PC-9 (cell line): ENCODE results near the gene MRFAP1.

Experiments
- CTCF ChIP-seq: fragments of 200-600 bp; sonication (generic); conservative IDR thresholded peaks from 2 replicates; pipeline ENCODE4 v1.6.1; 2017; ENCODE audit warnings: mixed run types, antibody characterized with exemption, mild to moderate bottlenecking, moderate library complexity
- EZH2 ChIP-seq: fragments of 200-600 bp; sonication (generic); IDR thresholded peaks from 2 replicates; pipeline ENCODE4 v1.8.0; 2017; ENCODE audit warnings: antibody characterized with exemption, low read depth

- TF ChIP-seq CTCF = no peak
- no peak for TF ChIP-seq EZH2
Measured at GRCh38 chr4:6598127-6598526, 42.4 kb upstream of the MRFAP1 start.
